Neural cell (in vitro differentiated cells): ENCODE measurements around the gene AKR1B1.

Source experiments
- RAD21 ChIP-seq: fragments of 450-650 bp; conservative IDR thresholded peaks from 2 replicates; pipeline ENCODE4 v1.6.1; 2014; ENCODE audit warnings: antibody characterized with exemption, mild to moderate bottlenecking, moderate library complexity
- SMC3 ChIP-seq: fragments of 450-650 bp; conservative IDR thresholded peaks from 2 replicates; pipeline ENCODE4 v1.6.1; 2014; ENCODE audit warnings: antibody characterized with exemption, mild to moderate bottlenecking, moderate library complexity; ENCODE audit not compliant: poor library complexity

DNA sequence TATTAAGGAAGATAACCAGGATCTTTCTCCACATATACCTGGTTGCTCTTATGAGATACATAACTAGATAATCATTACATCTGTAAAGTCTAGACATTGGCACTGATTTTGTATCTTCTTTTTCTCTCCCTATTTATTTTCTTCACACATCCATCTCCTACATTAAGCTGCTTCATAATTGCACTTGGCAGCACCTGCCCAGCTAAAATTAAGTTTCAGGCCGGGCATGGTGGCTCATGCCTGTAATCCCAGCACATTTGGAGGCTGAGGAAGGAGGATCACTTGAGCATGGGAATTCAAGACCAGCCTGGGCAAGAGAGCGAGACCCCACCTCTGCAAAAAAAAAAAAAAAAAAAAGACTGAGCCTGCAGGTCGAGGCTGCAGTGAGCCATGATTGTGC lies 22.3 kb upstream of the AKR1B1 start:
- TF ChIP-seq RAD21 (no peak), SMC3 (no peak)
